Stimulated activated CD8-positive, alpha-beta memory T cell treated with anti-CD3 and anti-CD28 coated beads, Interleukin-2, amount 100 ng/mL, for 48 hours (primary cell): ENCODE results near the gene NLRC5.
"Not testable (repeated sequence)": the region's sequence is repeated elsewhere in the genome, so short reads cannot be mapped to it uniquely, and the experiment has no call there.

Source experiments
- DNase-seq, 2 donors: peaks; one replicate each; pipeline ENCODE4 v3.0.0-alpha.2; 2020; ENCODE audit warnings: low read depth in 2 of 2

Gene NLRC5

DNA sequence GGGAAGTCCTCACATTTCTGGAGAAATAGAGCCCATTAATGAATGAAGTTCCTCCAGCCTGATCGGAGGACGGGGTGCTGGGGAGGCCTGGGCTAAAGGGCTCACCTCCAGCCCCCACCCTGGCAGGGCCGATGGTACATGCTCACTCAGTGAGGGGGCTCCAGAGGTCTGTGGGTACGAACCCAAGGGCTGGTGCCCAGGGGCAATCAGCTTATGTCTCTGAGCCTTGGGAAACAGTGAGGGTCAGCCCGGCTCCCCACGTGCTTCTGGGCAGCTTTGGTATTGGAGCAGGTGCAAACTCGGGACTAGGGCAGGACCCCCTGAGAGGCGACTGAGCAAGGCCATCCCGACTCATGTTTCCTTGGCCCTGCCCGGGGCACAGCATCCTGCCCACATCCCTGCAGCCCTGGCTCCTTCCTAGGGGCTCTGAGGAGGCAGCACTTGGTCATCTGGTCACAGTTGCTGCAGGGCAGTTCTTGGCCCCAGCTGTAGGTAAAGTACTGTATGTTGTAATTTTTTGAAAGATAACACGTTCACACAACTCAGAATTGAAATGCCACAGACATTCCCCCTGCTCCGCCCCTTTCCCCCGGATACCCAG, 28.6 kb upstream of the NLRC5 start:
- DNase-seq = no peak

DNA sequence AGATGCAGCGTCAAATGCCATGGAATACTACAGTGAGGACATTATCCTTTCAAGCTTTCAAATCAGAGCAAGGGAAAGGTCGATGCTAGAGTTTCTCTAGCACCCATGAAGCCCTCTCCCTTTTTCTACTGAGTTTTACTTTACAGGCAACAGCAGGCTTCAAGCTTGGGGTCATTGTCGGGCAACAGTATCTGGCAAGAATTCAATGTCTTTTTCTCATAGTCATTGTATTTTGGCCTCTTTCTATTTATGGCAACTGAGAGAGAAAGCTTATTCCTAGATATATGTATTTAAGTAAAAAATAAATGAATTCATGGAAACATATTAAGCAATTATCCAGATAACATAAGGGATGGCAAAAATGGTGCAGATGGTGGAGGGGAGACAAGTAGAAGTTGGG, 28.0 kb upstream of the NLRC5 start:
- DNase-seq = no peak

DNA sequence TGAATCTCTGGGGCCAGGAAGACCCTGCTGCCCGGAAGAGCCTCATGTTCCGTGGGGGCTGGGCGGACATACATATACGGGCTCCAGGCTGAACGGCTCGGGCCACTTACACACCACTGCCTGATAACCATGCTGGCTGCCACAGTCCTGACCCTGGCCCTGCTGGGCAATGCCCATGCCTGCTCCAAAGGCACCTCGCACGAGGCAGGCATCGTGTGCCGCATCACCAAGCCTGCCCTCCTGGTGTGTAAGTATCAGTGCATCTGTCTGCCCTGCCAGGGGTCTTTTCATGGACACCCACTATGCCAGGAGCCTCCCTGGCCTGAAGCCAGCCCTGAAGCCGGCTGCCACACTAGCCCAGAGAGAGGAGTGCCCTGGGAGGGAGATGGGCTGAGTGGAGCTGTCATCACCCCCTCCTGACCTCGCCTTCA, 27.5 kb upstream of the NLRC5 start, which contains the start of gene CETP:
CETP (plus strand) TSS at position 100 of the 431 bp plus-strand sequence; CDS start at position 130, 30 bp downstream.
- DNase-seq = no peak

- peak; percentile 95 to 97 for DNase-seq
Measured at GRCh38 chr16:56964243-56965148, 24.9 kb upstream of the NLRC5 start.

DNA sequence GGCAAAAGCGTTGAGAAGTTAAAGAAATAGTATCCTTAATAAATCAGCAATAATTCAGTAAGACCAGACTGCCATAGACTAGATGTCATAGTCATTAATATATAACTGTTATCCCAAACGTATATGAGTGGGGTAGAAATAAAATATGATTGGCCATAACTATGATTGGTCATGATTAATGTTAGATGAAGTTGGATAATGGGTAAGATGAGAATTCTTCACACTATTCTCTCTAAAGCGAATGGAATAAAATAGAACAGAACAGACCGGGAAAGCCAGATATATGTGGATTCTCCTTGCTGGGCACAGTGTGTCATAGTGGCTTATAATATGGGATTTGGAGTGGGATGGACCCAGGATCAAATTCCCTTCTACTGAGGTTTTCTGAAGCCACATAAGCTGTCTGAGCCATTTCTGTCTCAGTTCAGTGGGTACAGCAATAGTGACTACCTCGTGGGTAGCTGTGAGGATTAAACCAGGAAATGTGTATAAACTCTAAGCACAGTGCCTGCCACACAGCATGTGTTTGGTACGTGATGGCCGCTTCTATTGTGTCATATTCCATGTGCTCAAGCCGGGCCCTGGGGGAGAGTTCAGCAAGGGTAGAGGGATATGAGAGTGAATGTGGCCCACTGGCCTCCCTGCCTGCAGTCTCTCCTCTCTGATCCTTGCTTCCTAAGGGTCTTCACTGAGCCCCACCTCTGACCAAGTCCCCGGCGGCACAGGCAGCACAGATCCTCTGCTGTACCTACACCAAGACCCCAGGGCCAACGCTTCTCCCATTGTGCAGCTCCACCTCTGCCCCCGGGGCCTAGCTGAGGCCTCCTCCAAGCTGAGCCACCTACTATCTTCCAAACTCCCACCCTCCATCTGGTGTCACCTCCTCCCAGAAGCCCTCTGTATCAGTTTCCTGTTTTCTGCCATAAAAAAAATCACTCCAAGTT, 23.9 kb upstream of the NLRC5 start:
- no peak for DNase-seq

DNA sequence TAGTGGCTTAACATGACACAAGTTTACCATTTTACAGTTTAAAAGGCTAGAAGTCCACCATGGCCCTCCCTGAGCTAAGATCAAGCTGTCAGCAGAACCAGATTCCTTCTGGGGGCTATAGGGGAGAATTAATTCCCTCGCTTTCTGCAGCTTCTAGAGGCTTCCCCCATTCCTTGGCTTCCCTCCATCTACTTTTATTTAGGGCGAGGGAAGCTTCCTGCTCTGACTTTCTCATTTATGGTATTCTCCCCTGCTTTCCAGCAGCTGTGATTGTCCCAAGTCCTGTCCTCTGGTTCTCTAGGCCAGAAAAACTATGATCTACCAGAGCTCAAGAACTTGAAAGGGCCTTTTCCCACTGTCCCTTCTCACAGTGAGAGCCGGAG, 23.3 kb upstream of the NLRC5 start:
- DNase-seq = no peak

- DNase-seq = no peak
Measured at GRCh38 chr16:56967733-56968132, 21.6 kb upstream of the NLRC5 start.

- no peak for DNase-seq
Measured at GRCh38 chr16:56969769-56970168, 19.6 kb upstream of the NLRC5 start.

GRCh38 chr16:56970934-56971767, 18.2 kb upstream of the NLRC5 start:
- no peak for DNase-seq

DNA sequence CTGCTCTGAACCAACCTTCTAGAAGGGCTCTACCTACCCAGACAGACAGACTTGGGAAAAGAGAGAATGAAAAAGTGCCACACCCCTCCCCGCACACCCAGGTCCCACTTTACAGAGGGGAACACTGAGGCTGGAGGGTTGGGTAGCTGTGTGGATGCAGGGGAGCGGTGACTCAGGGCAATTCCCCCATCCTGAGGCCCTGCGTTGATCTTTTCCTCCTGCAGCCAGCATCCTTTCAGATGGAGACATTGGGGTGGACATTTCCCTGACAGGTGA, 17.7 kb upstream of the NLRC5 start:
- DNase-seq = no peak

DNA sequence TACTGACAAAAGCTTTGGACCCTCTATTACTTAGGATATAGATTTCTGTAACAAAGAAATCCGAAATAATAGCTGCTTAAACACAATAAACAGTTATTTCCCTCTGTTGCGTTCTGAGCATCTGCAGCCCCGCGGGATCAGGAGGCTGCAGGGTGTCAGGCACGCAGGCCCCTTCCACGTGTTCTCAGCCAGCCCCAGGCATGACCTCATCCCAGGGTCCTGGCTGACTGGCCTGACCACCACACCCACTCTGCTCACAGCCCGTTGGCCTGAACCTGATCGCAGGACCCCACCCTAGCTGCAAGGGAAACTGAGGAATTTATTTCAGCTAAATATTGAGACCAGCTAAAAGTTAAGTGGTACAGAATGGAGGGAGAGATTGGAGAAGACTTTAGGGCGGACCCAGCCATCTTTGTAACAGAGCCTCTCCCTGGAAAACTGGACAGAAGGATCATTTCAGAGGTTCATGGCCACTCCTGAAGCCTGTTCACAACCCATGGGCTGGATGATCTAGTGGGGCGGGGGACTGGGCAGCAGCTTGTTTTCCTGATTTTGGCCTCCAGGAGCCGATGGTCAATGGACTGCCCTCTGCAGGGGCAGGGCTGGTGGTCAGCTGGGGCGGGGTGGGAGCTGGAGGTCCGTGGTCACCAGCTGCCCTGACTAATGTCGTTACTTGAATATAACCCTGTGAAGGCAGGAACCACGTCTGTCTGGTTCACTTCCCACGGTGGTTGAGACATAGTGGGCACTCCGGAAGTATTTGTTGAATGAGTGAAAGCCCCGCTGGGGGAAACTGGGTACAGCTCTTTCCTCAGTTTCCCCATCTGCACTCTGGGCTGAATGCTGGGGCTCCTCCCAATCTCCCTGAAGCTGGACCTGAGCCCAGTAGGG, 16.7 kb upstream of the NLRC5 start:
- DNase-seq = no peak

DNA sequence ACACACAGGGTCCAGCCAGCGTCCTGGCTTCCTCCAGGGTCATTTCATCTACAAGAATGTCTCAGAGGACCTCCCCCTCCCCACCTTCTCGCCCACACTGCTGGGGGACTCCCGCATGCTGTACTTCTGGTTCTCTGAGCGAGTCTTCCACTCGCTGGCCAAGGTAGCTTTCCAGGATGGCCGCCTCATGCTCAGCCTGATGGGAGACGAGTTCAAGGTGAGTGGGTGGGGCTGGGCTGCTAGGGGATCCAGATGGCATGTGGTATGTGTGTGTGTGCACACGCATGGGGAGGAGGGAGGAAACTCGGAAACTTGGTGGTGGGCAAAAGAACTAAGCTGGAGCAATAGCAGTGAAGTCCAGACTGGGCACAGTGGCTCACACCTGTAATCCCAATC, 16.1 kb upstream of the NLRC5 start:
- no peak for DNase-seq

DNA sequence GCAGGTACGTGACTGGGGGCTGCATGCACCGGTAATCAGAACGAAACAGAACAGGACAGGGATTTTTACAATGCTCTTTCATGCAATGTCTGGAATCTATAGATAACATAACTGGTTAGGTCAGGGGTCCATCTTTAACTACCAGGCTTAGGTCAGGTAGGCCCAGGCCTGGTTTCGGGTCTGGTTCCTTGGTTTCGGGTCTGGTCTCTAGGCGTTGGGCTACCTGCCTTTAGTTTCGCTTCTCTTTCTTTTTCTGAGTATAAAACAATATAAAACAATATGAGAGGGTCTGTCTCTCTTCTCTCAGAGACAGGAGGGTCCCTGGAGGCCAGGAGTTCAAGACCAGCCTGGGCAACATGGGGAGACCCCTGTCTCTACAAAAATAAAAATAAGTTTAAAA, 15.5 kb upstream of the NLRC5 start:
- DNase-seq = not testable (repeated sequence)

DNA sequence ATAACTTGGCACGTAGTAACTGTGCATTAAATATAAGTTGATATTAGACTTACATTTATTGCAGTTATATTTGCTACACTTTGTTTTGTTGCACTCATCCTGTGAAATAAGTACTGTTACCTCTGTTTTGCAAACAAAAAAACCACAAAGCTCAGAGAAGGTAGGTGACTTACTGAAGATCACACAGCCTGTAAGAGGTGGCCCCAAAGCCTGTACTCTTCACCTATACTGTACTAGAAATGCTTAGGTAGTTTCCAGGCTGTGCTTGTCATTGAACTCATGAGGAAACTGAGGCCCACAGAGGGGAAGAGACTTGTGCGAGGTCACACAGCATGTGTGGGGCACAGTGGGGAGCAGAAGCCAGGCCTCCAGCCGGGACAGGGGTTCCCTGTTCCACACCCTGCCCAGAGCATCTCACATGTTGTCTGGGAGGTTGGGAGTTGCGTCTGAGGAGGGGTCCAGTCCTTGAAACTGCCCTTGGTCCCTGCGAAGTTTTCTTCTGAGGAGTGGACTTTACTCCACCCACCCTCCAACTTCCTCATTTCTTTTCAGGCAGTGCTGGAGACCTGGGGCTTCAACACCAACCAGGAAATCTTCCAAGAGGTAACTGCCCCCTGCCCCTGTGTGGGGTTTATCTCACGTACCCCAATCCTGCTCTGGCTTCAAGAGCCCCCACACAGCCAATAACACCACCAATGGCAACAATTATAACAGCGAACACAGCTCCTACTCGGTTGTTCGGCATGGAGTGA, 14.6 kb upstream of the NLRC5 start:
- no peak for DNase-seq

- no peak for DNase-seq
Measured at GRCh38 chr16:56975714-56976113, 13.6 kb upstream of the NLRC5 start.

GRCh38 chr16:56977216-56977615, 12.1 kb upstream of the NLRC5 start:
- DNase-seq = no peak

GRCh38 chr16:56977823-56978430, 11.4 kb upstream of the NLRC5 start:
- DNase-seq = no peak

DNA sequence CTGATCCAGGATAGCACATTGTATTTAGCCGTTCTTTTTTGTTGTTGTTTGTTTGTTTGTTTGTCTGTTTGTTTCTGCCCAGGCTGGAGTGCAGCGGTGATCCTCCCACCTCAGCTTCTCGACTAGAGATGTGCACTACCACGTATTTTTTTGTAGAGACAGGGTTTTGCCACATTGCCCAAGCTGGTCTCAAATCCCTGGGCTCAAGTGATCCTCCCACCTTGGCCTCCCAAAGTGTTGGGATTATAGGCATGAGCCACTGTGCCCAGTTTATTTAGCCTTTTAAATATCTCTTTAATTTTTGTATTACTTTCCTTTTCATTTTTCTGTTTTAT, 9.2 kb upstream of the NLRC5 start:
- DNase-seq = no peak
